Dedifferentiated amniotic fluid mesenchymal stem cell (primary cell): ENCODE measurements around the gene SRP68.
A peak's percentile ranks its signal among the peaks of the same experiment; 100 is the strongest.

Source experiments
- DNase-seq: peaks from one replicate; pipeline ENCODE4 v3.0.0-alpha.2; 2016; ENCODE audit errors: extremely low spot score

Gene SRP68

GRCh38 chr17:76072148-76072858, at the start of gene SRP68:
Gene SRP68, minus strand, starts transcription at chr17:76072517. Its CDS starts 26 bp downstream, at chr17:76072491.
- DNase-seq, result peak; percentile 89

- DNase-seq, result no peak
Measured at GRCh38 chr17:76121932-76122430, 49.7 kb upstream of the SRP68 start.

GRCh38 chr17:76120658-76121008, 48.3 kb upstream of the SRP68 start:
- no peak for DNase-seq

GRCh38 chr17:76119409-76120371, 47.4 kb upstream of the SRP68 start:
- DNase-seq, result no peak

- no peak for DNase-seq
Measured at GRCh38 chr17:76115138-76115754, 42.9 kb upstream of the SRP68 start.

- no peak for DNase-seq
Measured at GRCh38 chr17:76111956-76112355, 39.6 kb upstream of the SRP68 start.

- no peak for DNase-seq
Measured at GRCh38 chr17:76107509-76107908, 35.2 kb upstream of the SRP68 start.

- DNase-seq, result no peak
Measured at GRCh38 chr17:76106703-76107102, 34.4 kb upstream of the SRP68 start.

GRCh38 chr17:76104896-76105231, 32.5 kb upstream of the SRP68 start:
- no peak for DNase-seq

- DNase-seq, result no peak
Measured at GRCh38 chr17:76104140-76104895, 32.0 kb upstream of the SRP68 start.

- peak; percentile 87 for DNase-seq
Measured at GRCh38 chr17:76103274-76104139, 31.2 kb upstream of the SRP68 start, which contains the start of gene EXOC7. Gene EXOC7, minus strand, starts transcription at chr17:76103787. Its CDS starts 95 bp downstream, at chr17:76103692.

GRCh38 chr17:76102944-76103273, 30.6 kb upstream of the SRP68 start:
- DNase-seq, result no peak

GRCh38 chr17:76097716-76098295, 25.5 kb upstream of the SRP68 start:
- no peak for DNase-seq

GRCh38 chr17:76095943-76096342, 23.6 kb upstream of the SRP68 start:
- no peak for DNase-seq

GRCh38 chr17:76094046-76094445, 21.7 kb upstream of the SRP68 start:
- DNase-seq, result no peak

- no peak for DNase-seq
Measured at GRCh38 chr17:76092526-76093413, 20.5 kb upstream of the SRP68 start.

- DNase-seq, result no peak
Measured at GRCh38 chr17:76091526-76092286, 19.4 kb upstream of the SRP68 start.

- DNase-seq, result no peak
Measured at GRCh38 chr17:76090517-76091129, 18.3 kb upstream of the SRP68 start.
